ACC112 (cell line): ENCODE results near the gene CNBP.

Source experiments
- H2AFZ ChIP-seq: fragments of 200-600 bp; sonication (generic); one replicate; pipeline ENCODE4 v1.6.0; 2017; ENCODE audit warnings: antibody characterized with exemption, low read length; ENCODE audit not compliant: unreplicated experiment
- H3K27ac ChIP-seq: fragments of 200-600 bp; sonication (generic); 2 replicates; pipeline ENCODE4 v1.5.1; 2014; ENCODE audit warnings: low read depth, mild to moderate bottlenecking, antibody characterized with exemption, low read length, moderate library complexity
- H3K27me3 ChIP-seq: fragments of 200-600 bp; sonication (generic); 2 replicates; pipeline ENCODE4 v1.6.1; 2014; ENCODE audit warnings: mild to moderate bottlenecking, antibody characterized with exemption, low read length, moderate library complexity, mixed read lengths; ENCODE audit not compliant: insufficient read depth
- H3K36me3 ChIP-seq: fragments of 200-600 bp; sonication (generic); 2 replicates; pipeline ENCODE4 v1.6.1; 2016; ENCODE audit warnings: mild to moderate bottlenecking, antibody characterized with exemption, low read length, moderate library complexity, mixed read lengths; ENCODE audit not compliant: insufficient read depth
- H3K4me1 ChIP-seq: fragments of 200-600 bp; sonication (generic); one replicate; pipeline ENCODE4 v1.6.1; 2016; ENCODE audit warnings: low read length, mixed read lengths; ENCODE audit not compliant: insufficient read depth, unreplicated experiment, control insufficient read depth
- H3K4me3 ChIP-seq: fragments of 200-600 bp; sonication (generic); 2 replicates; pipeline ENCODE4 v1.5.1; 2014; ENCODE audit warnings: mild to moderate bottlenecking, low read depth, low read length
- H3K79me2 ChIP-seq: fragments of 200-600 bp; sonication (generic); one replicate; pipeline ENCODE4 v1.6.0; 2016; ENCODE audit warnings: low read length; ENCODE audit not compliant: control insufficient read depth, unreplicated experiment, insufficient read depth

The CNBP gene

GRCh38 chr3:129120254-129121004, 63.3 kb downstream of the CNBP start:
- Histone ChIP-seq H3K27me3 (no peaks in the 10 kb centered on the region), H3K79me2 (peaks cover 44% of the 10 kb centered on the region), H3K27ac (peak overlapping the region; percentile 42), H2AFZ (peak overlapping the region; percentile 26), H3K4me1 (peaks cover 20% of the 10 kb centered on the region), H3K4me3 (peak overlapping the region; percentile 91), H3K36me3 (0 out of 2 replicates have a peak, but pooled peaks cover 6% of the 10 kb centered on the region)

- peaks cover 49% of the 10 kb centered on the region for H3K79me2 ChIP-seq
- peak overlapping the region; percentile 42 for H3K27ac ChIP-seq
- H2AFZ ChIP-seq: no peak overlapping the region
Observed at GRCh38 chr3:129119365-129120100, 64.2 kb downstream of the CNBP start.

GRCh38 chr3:129118745-129119144, 65.0 kb downstream of the CNBP start:
- Histone ChIP-seq H3K27ac (no peak overlapping the region), H2AFZ (no peak overlapping the region), H3K4me3 (0 out of 2 replicates have a peak overlapping the region, but pooled peaks have one; percentile 91), H3K27me3 (no peaks in the 10 kb centered on the region), H3K4me1 (peaks cover 20% of the 10 kb centered on the region), H3K36me3 (0 out of 2 replicates have a peak, but pooled peaks cover 6% of the 10 kb centered on the region), H3K79me2 (peaks cover 54% of the 10 kb centered on the region)

More at GRCh38 chr3:129119365-129120100, 64.2 kb downstream of the CNBP start:
- Histone ChIP-seq H3K27me3 (no peaks in the 10 kb centered on the region), H3K4me1 (peaks cover 20% of the 10 kb centered on the region), H3K4me3 (peak overlapping the region; percentile 91), H3K36me3 (0 out of 2 replicates have a peak, but pooled peaks cover 6% of the 10 kb centered on the region)
